HG03108 (cell line): ENCODE measurements around the gene RPP30.

Experiments
- ATAC-seq: cut with Tn5 transposase; IDR thresholded peaks from one replicate; pipeline ENCODE4 v1.9.1; 2021; ENCODE audit warnings: moderate library complexity; ENCODE audit not compliant: unreplicated experiment

RPP30 gene

GRCh38 chr10:90916392-90917237, 44.8 kb downstream of the RPP30 start:
- ATAC-seq: no peak

GRCh38 chr10:90917238-90917967, 45.6 kb downstream of the RPP30 start:
- ATAC-seq: no peak

GRCh38 chr10:90917968-90918318, 46.2 kb downstream of the RPP30 start:
- ATAC-seq: no peak

- no peak for ATAC-seq
Measured at GRCh38 chr10:90919683-90920574, 48.2 kb downstream of the RPP30 start.

GRCh38 chr10:90920986-90921666, 49.4 kb downstream of the RPP30 start, which contains the start of gene ANKRD1:
ANKRD1 (minus strand) TSS chr10:90921087; CDS start chr10:90921027, 60 bp downstream.
- no peak for ATAC-seq

- ATAC-seq: no peak
Measured at GRCh38 chr10:90921906-90922305, 50.1 kb downstream of the RPP30 start.

DNA sequence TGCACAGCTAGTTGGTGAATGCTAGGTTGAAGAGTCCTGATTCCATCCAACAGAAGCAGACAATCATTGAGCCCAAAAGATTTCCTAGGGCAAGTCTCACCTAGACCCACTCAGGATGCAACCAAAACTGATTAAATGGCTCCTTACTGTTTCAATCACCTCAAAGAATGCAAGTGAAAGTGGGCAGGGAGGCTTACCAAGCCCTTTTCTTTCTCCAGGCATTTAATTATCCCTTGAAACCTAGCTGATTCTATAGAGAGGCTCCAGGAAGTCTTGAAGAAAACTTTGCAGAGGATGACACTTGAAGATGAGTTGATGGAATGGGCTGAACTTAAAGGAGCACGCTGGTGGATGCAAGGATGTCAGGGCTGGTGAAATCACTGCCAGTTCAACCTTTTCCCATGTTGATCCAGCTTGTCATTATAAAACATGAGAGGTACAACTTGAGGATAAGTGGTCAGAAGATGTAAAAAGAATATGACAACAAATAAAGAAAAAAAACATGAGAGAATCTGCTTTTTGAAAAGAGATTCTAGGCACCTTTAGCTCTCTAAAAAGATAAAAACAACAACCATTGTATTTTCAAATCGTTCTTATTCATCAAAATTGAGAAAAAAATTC, 51.4 kb downstream of the RPP30 start:
- no peak for ATAC-seq

DNA sequence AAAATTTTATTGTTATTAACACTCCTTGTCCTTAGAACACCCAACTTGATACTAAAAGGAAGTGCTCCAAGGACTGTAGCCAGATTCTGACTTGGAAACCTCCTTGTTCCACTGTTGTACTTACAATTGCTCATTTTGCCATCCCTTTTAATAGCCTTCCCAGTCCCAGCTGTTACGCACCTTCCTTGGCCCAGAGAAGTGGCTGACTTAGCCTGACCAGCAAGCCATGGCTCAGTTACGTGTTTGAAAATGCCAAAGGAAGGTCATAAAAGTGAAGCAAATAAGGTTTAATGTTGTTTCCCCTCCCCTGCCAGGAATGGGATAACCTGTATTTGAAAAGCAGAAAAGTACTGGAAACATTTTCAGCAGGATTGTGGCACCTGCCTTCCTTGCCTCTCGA, 52.8 kb downstream of the RPP30 start:
- ATAC-seq: no peak

DNA sequence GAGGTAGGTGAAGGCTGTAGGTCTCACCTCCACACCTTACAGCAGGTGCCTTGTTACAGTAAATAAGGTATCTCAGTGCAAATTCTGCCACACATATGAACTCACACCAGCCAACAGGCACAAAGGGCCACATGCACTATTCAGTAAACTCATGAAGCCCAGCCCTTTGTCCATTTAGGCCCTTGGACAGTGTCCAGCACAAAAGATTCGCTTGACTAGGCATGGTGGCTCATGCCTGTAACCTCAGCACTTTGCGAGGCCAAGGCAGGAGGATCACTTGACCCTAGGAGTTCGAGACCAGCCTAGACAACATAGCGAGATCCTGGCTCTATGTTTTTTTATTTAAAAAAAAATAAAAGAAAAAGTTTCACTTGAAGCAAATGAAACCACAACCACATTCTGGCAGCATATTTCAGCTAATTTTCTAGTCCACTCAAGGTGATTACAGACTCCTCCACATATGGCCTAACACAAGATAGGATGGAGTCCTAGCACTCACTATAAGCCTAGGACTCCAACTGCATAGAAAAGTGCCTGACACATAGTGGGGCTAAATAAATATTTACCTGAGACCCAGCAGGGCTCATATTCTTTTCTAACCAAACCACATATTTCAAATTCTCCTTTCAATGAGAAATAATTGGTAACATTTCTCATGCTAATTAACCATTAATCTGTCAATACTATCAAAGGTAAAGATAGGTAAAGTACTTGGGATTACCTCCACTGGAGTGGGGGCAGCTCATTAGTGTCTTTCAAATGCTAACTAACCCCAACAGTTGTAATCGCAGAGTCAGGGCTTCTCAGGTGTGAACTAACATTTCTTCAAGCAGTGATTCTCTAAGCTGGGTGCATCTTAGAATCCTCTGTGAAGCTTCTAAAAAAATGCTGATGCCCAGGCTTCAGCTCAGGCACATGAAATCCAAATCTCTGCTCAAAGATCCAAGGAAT, 53.6 kb downstream of the RPP30 start:
- ATAC-seq: no peak

DNA sequence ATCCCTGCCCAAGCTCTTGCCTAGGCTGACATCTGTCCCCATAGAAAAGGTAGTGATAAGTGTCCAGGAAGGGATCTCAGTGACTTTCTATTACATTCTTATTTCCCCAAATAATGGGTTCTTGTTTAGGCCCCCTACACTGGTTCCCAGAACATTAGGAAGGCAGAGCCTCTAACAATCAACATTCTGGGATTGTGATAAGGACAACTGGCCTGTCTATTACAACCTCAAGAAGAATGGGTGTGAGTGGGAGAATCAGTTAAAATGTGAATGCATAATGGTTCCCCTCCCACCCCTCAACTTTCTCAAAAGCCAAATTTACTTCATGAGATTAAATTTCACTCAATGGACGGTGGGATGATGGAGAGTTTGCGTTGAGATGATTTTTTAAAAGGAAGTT, 55.5 kb downstream of the RPP30 start:
- ATAC-seq: no peak

DNA sequence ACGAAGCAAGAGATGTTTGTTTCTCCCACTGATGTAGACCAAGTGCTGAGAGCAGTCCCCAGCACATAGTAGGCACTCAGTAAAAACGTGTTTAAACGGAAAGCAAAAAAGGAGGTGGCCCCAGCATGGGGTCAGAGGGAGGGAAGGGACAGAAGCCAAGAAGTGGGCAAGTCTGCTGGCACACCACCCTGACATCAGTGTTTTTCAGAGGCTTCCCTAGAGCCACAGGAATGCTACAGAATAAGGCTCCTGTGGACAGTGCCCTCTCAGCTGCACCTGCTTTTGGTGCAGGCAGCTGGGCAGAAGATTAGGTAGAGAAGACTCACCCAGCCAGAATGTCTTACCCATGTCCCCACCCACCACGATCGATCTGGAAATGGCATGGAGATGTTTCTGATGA, 57.4 kb downstream of the RPP30 start:
- ATAC-seq: no peak

DNA sequence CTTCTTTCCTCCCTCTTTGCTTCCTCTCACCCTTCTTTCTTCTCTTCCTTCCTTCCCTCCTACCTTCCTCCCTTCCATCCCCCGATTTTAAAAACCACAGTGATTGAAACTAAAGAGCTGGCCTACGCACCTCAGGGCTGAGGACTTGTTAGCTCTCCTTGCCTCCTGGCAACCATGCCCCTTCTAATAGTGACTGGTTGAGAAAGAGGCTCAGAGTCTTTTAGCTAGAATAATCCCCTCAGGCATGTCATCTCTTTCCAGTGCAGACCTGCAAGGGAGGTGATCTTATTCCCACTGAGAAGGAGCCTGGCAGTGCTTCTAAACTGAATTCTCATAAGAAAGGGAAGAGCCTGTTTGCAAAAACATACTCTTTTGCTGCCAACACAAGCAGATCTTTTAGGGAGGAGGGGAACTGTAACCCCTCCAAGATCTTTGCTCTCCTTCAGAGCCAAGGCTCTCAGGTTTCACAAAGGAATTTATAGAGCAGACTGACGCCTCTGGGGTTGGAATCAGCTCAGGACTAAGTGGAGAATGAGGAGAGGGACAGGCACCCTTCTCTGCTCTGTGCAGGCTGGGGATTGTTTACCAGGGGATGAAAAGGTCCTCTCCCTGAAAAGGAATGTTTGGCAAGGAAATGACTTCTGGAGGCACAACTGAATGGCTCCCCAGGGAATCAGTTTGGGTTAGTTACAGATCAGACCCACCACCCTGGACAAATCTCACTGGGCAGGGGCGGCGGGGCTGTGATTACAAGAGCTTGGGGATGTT, 58.5 kb downstream of the RPP30 start:
- ATAC-seq: no peak

DNA sequence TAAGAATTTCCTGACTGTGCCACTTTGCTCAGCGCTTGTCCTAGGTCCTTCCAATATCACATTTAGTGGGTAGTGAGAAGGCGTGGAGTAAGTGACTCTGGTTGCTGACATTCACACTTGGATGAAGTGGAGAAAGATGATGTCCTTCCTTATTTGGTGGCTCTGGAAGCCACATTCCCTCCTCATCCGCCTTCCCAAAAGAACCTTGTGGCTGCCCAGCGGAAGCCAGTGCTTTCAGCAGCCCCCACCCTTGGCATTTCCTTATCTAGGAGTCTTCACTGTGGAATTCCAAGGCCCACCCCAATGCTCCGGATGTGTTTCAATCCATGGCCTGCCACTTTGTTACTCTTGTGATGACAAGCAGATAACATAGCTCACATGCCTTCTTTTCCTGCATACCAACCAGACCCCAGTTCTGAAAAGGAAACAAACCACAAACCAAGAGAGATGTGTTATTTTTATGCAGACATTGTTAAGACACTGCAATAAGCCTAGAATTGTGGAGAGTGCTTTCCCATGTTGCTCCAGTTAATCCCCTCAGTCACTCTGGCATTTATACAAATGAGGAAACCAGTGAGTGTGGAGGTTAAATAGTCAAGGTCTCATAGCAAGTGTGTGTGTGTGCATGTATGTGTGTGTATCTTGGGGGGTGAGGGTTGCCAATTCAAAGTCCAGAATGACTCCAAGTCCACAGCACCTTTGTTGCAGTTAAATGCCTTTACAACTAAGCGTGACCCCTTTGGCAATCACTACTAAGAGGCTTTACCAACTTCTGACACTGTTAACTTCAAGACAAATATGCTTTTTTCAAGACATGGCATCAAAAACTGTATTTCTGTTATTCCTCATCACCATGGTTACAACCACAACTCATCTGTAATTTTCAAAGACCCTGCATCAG, 59.4 kb downstream of the RPP30 start:
- no peak for ATAC-seq

- no peak for ATAC-seq
Measured at GRCh38 chr10:90935581-90936275, 64.0 kb downstream of the RPP30 start.

GRCh38 chr10:90936276-90936659, 64.5 kb downstream of the RPP30 start:
- no peak for ATAC-seq

DNA sequence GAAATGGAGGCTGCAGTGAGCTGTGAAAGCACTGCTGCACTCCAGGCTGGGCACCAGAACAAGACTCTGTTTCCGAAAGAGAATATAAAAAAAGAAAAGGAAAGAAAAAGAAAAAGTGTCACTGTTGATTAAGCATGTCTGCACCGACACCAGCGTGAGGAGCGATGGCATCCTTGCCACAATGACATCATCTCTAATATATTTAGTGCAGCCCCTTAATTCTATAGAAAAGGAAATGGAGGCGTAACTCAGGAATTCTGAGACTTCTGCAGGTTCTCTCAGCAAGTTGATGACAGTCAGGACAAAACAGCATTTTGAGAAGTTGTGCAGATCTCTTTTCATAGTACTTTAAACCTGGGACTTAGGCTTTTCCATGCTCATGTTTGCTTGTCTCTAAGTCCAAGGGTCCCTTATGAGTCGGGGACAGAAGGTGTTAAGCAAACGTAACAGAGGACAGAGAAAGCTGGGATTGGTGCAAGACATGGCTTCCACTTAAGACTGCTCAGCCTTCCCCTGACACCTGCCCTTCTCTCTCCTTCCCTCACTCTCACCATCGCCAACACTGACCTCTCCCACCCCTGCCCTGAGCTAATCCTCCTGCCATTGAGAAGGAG, 66.0 kb downstream of the RPP30 start:
- no peak for ATAC-seq
